HL-60 (cell line): Measurements from ENCODE around the gene MICALL2.

Experiments used
- TF ChIP-seq, protein P1 (sequence below): IDR thresholded peaks from one replicate; pipeline ENCODE4 v1.5.1; 2011; ENCODE audit warnings: low read length, control low read depth, inconsistent platforms; ENCODE audit not compliant: insufficient read depth
- TF ChIP-seq, protein P2 (sequence below): IDR thresholded peaks from 2 replicates; pipeline ENCODE4 v1.6.1; 2012; ENCODE audit warnings: low read depth; ENCODE audit not compliant: insufficient replicate concordance

DNA sequence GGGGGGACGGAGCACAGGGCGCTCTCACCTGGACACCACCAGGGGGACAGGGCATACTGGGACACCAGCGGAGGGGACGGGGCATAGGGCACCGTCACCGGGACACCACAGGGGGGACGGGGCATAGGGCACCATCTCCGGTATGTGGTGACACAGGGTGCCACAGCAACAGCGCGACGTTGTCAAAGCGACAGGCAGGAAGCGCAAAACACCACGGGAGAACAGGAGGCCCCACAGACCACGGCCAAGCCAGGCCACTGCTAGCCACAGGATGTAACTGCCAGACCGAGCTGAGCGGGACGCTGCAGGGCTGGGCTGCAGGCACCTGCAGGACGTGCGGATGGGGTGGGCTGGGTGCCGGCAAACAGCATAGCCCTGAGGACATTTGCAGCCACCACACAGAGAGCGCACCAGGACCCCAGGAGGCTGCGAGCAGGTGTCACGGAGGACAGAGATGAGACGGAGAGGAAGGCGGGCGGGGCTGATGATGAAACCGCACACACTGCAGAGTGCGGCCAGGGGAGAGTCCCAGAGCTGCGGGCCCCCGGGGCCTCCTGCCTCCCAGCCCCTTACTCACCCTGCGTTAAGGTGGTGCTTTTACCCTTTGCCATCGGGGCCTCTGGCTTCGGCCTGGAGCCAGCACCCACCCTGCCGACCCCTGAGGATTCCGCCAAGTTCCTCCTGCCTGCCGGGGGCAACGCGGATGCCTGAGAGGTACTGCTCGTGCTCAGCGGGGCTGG, 17.5 kb downstream of the MICALL2 start:
- TF ChIP-seq, protein P1, sequence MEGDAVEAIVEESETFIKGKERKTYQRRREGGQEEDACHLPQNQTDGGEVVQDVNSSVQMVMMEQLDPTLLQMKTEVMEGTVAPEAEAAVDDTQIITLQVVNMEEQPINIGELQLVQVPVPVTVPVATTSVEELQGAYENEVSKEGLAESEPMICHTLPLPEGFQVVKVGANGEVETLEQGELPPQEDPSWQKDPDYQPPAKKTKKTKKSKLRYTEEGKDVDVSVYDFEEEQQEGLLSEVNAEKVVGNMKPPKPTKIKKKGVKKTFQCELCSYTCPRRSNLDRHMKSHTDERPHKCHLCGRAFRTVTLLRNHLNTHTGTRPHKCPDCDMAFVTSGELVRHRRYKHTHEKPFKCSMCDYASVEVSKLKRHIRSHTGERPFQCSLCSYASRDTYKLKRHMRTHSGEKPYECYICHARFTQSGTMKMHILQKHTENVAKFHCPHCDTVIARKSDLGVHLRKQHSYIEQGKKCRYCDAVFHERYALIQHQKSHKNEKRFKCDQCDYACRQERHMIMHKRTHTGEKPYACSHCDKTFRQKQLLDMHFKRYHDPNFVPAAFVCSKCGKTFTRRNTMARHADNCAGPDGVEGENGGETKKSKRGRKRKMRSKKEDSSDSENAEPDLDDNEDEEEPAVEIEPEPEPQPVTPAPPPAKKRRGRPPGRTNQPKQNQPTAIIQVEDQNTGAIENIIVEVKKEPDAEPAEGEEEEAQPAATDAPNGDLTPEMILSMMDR, result no peak
- TF ChIP-seq, protein P2, sequence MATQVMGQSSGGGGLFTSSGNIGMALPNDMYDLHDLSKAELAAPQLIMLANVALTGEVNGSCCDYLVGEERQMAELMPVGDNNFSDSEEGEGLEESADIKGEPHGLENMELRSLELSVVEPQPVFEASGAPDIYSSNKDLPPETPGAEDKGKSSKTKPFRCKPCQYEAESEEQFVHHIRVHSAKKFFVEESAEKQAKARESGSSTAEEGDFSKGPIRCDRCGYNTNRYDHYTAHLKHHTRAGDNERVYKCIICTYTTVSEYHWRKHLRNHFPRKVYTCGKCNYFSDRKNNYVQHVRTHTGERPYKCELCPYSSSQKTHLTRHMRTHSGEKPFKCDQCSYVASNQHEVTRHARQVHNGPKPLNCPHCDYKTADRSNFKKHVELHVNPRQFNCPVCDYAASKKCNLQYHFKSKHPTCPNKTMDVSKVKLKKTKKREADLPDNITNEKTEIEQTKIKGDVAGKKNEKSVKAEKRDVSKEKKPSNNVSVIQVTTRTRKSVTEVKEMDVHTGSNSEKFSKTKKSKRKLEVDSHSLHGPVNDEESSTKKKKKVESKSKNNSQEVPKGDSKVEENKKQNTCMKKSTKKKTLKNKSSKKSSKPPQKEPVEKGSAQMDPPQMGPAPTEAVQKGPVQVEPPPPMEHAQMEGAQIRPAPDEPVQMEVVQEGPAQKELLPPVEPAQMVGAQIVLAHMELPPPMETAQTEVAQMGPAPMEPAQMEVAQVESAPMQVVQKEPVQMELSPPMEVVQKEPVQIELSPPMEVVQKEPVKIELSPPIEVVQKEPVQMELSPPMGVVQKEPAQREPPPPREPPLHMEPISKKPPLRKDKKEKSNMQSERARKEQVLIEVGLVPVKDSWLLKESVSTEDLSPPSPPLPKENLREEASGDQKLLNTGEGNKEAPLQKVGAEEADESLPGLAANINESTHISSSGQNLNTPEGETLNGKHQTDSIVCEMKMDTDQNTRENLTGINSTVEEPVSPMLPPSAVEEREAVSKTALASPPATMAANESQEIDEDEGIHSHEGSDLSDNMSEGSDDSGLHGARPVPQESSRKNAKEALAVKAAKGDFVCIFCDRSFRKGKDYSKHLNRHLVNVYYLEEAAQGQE, result no peak
